Stimulated activated CD4-positive, alpha-beta T cell treated with anti-CD3 and anti-CD28 coated beads, Interleukin-2, amount 100 ng/mL, for 4 hours (primary cell): Measurements from ENCODE around the gene NACC2.

Experiments
- DNase-seq: peaks from one replicate; pipeline ENCODE4 v3.0.0-alpha.2; 2020; ENCODE audit warnings: low read depth

Gene NACC2

GRCh38 chr9:136095070-136096058, at the start of gene NACC2:
NACC2 (minus strand) TSS chr9:136095289; CDS start chr9:136050521, 44,768 bp downstream.
- DNase-seq, result no peak

- DNase-seq, result no peak
Measured at GRCh38 chr9:136144450-136144849, 49.4 kb upstream of the NACC2 start.

- DNase-seq, result no peak
Measured at GRCh38 chr9:136143215-136144001, 48.3 kb upstream of the NACC2 start.

GRCh38 chr9:136142859-136143214, 47.7 kb upstream of the NACC2 start:
- DNase-seq, result no peak

- DNase-seq, result no peak
Measured at GRCh38 chr9:136142414-136142796, 47.3 kb upstream of the NACC2 start.

- no peak for DNase-seq
Measured at GRCh38 chr9:136141682-136142413, 46.8 kb upstream of the NACC2 start.

- no peak for DNase-seq
Measured at GRCh38 chr9:136140966-136141365, 45.9 kb upstream of the NACC2 start.

GRCh38 chr9:136140046-136140445, 45.0 kb upstream of the NACC2 start:
- no peak for DNase-seq

GRCh38 chr9:136138566-136138965, 43.5 kb upstream of the NACC2 start:
- no peak for DNase-seq

GRCh38 chr9:136137321-136138265, 42.5 kb upstream of the NACC2 start:
- DNase-seq, result no peak

- DNase-seq, result no peak
Measured at GRCh38 chr9:136136127-136136925, 41.2 kb upstream of the NACC2 start.

- DNase-seq, result no peak
Measured at GRCh38 chr9:136135326-136136126, 40.4 kb upstream of the NACC2 start.

GRCh38 chr9:136133959-136134484, 38.9 kb upstream of the NACC2 start:
- DNase-seq, result no peak

- no peak for DNase-seq
Measured at GRCh38 chr9:136133191-136133958, 38.3 kb upstream of the NACC2 start.

- no peak for DNase-seq
Measured at GRCh38 chr9:136132512-136133050, 37.5 kb upstream of the NACC2 start.

- DNase-seq, result no peak
Measured at GRCh38 chr9:136131629-136132511, 36.8 kb upstream of the NACC2 start.

GRCh38 chr9:136129176-136129575, 34.1 kb upstream of the NACC2 start:
- no peak for DNase-seq
